ENCODE measurements around the gene ABCC1. TPM values are rescaled to one million over a fixed set of nuclear protein-coding genes. Genes with fewer than 3 reads are reported as not detected.

ABCC1 gene
- total RNA-seq, 1 experiment from 2014 or later: 61.9 TPM

DNA sequence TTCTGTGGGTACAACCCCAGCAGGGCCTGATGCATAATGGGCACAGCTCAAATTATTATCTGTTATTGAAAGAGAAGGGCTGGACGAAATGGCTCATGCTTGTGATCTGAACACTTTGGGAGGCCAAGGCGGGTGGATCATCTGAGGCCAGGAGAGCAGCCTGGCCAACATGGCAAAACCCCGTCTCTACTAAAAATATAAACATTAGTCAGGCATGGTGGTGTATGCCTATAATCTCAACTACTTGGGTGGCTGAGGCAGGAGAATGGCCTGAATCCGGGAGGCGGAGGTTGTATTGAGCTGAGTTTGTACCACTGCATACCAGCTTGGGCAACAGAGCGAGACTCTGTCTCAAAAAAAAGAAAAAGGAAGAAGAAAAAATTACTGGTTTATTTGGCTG, 100.7 kb downstream of the ABCC1 start:
- no peaks in the 10 kb centered on the region for H3K27me3 Mint-ChIP-seq (ENCODE audit: low read depth)
- no peak overlapping the region for H3K4me3 Mint-ChIP-seq
- POLR2A ChIA-PET: no interaction called here
- peaks cover 71% of the 10 kb centered on the region for H3K36me3 Mint-ChIP-seq
- DNase-seq (ENCODE audit: low spot score) (no peak), ATAC-seq (no peak)
- no peak overlapping the region for H3K27ac Mint-ChIP-seq
- H3K9me3 Mint-ChIP-seq: no peaks in the 10 kb centered on the region
- no peaks in the 10 kb centered on the region for H3K4me1 Mint-ChIP-seq
- CTCF ChIA-PET: no interaction called here
- TF ChIP-seq NR2C2 (CRISPR knock-in tag; IDR thresholded peaks at IDR 0.05): no peak
- TF ChIP-seq, protein P1, sequence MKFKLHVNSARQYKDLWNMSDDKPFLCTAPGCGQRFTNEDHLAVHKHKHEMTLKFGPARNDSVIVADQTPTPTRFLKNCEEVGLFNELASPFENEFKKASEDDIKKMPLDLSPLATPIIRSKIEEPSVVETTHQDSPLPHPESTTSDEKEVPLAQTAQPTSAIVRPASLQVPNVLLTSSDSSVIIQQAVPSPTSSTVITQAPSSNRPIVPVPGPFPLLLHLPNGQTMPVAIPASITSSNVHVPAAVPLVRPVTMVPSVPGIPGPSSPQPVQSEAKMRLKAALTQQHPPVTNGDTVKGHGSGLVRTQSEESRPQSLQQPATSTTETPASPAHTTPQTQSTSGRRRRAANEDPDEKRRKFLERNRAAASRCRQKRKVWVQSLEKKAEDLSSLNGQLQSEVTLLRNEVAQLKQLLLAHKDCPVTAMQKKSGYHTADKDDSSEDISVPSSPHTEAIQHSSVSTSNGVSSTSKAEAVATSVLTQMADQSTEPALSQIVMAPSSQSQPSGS (CRISPR knock-in tag; IDR thresholded peaks at IDR 0.05; ENCODE audit: borderline replicate concordance, low read depth): no peak
- TF ChIP-seq ETV6 (CRISPR knock-in tag; IDR thresholded peaks at IDR 0.05): no peak
- TF ChIP-seq, protein P2, sequence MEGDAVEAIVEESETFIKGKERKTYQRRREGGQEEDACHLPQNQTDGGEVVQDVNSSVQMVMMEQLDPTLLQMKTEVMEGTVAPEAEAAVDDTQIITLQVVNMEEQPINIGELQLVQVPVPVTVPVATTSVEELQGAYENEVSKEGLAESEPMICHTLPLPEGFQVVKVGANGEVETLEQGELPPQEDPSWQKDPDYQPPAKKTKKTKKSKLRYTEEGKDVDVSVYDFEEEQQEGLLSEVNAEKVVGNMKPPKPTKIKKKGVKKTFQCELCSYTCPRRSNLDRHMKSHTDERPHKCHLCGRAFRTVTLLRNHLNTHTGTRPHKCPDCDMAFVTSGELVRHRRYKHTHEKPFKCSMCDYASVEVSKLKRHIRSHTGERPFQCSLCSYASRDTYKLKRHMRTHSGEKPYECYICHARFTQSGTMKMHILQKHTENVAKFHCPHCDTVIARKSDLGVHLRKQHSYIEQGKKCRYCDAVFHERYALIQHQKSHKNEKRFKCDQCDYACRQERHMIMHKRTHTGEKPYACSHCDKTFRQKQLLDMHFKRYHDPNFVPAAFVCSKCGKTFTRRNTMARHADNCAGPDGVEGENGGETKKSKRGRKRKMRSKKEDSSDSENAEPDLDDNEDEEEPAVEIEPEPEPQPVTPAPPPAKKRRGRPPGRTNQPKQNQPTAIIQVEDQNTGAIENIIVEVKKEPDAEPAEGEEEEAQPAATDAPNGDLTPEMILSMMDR (IDR thresholded peaks at IDR 0.05): no peak
- TF ChIP-seq JUN (CRISPR knock-in tag; IDR thresholded peaks at IDR 0.05): no peak
- TF ChIP-seq, protein P3, sequence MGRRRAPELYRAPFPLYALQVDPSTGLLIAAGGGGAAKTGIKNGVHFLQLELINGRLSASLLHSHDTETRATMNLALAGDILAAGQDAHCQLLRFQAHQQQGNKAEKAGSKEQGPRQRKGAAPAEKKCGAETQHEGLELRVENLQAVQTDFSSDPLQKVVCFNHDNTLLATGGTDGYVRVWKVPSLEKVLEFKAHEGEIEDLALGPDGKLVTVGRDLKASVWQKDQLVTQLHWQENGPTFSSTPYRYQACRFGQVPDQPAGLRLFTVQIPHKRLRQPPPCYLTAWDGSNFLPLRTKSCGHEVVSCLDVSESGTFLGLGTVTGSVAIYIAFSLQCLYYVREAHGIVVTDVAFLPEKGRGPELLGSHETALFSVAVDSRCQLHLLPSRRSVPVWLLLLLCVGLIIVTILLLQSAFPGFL (CRISPR knock-in tag; IDR thresholded peaks at IDR 0.05; ENCODE audit: borderline replicate concordance): no peak

DNA sequence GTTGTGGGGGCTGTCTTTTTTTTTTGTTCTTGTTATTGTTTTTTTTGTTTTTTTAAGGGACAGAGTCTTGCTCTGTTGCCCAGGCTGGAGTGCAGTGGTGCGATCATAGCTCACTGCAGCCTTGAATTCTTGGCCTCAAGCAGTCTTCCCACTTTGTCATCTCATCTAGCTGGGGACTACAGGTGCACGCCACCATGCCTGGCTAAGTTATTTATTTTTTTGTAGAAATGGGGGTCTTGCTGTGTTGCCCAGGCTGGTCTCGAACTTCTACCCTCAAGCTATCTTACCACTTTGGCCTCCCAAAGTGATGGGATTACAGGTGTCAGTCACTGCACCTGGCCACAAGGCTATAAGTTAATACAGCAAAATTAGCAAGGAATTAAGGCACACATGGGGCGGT, 101.7 kb downstream of the ABCC1 start:
- Mint-ChIP-seq H3K9me3 (no peaks in the 10 kb centered on the region), H3K27ac (no peak overlapping the region), H3K4me3 (no peak overlapping the region), H3K4me1 (no peaks in the 10 kb centered on the region), H3K27me3 (ENCODE audit: low read depth) (no peaks in the 10 kb centered on the region), H3K36me3 (peaks cover 70% of the 10 kb centered on the region)
- ChIA-PET POLR2A (no interaction called here), CTCF (interaction anchor here (1.9 kb wide), 1 partner anchor 176 kb away, joined by 8 read pairs; no protein-coding TSS in a partner anchor)
- ATAC-seq: no peak
- no peak for TF ChIP-seq ZNF263 (CRISPR knock-in tag; IDR thresholded peaks at IDR 0.05; ENCODE audit: low read depth)
- TF ChIP-seq ZNF121 (CRISPR knock-in tag; IDR thresholded peaks at IDR 0.05): 0 out of 2 replicates have a peak, but pooled peaks have one; percentile 28
- no peak for DNase-seq (ENCODE audit: low spot score)

DNA sequence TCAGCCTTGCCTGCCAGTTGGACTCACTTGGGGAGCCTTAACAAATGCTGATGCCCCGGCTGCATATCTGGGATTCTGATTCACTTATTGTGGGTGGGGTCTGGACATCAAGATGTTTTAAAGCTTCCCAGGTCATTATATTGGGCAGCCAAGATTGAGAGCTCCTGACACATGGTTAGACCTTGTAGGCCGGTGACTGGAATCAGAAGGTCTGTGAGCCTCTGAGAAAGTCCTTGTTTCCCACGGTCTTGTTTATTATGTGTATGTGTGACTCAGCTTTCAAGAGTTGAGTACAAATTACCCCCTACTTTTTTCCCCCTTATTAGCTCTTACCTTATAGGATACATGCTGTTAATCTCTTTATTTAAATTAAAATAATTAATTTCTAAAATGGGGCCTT, 103.5 kb downstream of the ABCC1 start:
- ChIA-PET POLR2A (interaction anchor here (0.6 kb wide), 1 partner anchor 163 kb away, joined by 8 read pairs; no protein-coding TSS in a partner anchor), CTCF (no interaction called here)
- no peak for ATAC-seq
- Mint-ChIP-seq H3K27ac (no peak overlapping the region), H3K9me3 (no peaks in the 10 kb centered on the region), H3K4me3 (no peak overlapping the region), H3K4me1 (no peaks in the 10 kb centered on the region), H3K27me3 (ENCODE audit: low read depth) (no peaks in the 10 kb centered on the region), H3K36me3 (peaks cover 74% of the 10 kb centered on the region)
- DNase-seq (ENCODE audit: low spot score): no peak
- TF ChIP-seq, protein P4, sequence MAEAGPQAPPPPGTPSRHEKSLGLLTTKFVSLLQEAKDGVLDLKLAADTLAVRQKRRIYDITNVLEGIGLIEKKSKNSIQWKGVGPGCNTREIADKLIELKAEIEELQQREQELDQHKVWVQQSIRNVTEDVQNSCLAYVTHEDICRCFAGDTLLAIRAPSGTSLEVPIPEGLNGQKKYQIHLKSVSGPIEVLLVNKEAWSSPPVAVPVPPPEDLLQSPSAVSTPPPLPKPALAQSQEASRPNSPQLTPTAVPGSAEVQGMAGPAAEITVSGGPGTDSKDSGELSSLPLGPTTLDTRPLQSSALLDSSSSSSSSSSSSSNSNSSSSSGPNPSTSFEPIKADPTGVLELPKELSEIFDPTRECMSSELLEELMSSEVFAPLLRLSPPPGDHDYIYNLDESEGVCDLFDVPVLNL (CRISPR knock-in tag; IDR thresholded peaks at IDR 0.05; ENCODE audit: borderline replicate concordance, low read depth): no peak
- TF ChIP-seq, protein P5, sequence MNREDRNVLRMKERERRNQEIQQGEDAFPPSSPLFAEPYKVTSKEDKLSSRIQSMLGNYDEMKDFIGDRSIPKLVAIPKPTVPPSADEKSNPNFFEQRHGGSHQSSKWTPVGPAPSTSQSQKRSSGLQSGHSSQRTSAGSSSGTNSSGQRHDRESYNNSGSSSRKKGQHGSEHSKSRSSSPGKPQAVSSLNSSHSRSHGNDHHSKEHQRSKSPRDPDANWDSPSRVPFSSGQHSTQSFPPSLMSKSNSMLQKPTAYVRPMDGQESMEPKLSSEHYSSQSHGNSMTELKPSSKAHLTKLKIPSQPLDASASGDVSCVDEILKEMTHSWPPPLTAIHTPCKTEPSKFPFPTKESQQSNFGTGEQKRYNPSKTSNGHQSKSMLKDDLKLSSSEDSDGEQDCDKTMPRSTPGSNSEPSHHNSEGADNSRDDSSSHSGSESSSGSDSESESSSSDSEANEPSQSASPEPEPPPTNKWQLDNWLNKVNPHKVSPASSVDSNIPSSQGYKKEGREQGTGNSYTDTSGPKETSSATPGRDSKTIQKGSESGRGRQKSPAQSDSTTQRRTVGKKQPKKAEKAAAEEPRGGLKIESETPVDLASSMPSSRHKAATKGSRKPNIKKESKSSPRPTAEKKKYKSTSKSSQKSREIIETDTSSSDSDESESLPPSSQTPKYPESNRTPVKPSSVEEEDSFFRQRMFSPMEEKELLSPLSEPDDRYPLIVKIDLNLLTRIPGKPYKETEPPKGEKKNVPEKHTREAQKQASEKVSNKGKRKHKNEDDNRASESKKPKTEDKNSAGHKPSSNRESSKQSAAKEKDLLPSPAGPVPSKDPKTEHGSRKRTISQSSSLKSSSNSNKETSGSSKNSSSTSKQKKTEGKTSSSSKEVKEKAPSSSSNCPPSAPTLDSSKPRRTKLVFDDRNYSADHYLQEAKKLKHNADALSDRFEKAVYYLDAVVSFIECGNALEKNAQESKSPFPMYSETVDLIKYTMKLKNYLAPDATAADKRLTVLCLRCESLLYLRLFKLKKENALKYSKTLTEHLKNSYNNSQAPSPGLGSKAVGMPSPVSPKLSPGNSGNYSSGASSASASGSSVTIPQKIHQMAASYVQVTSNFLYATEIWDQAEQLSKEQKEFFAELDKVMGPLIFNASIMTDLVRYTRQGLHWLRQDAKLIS (CRISPR knock-in tag; IDR thresholded peaks at IDR 0.05; ENCODE audit: borderline replicate concordance): no peak
- TF ChIP-seq ZNF121 (CRISPR knock-in tag; IDR thresholded peaks at IDR 0.05) (no peak), TCF7 (CRISPR knock-in tag; IDR thresholded peaks at IDR 0.05; ENCODE audit: low read depth) (no peak), NFATC4 (CRISPR knock-in tag; IDR thresholded peaks at IDR 0.05) (no peak)
- TF ChIP-seq, protein P6, sequence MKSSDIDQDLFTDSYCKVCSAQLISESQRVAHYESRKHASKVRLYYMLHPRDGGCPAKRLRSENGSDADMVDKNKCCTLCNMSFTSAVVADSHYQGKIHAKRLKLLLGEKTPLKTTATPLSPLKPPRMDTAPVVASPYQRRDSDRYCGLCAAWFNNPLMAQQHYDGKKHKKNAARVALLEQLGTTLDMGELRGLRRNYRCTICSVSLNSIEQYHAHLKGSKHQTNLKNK (CRISPR knock-in tag; IDR thresholded peaks at IDR 0.05): no peak
- TF ChIP-seq, protein P7, sequence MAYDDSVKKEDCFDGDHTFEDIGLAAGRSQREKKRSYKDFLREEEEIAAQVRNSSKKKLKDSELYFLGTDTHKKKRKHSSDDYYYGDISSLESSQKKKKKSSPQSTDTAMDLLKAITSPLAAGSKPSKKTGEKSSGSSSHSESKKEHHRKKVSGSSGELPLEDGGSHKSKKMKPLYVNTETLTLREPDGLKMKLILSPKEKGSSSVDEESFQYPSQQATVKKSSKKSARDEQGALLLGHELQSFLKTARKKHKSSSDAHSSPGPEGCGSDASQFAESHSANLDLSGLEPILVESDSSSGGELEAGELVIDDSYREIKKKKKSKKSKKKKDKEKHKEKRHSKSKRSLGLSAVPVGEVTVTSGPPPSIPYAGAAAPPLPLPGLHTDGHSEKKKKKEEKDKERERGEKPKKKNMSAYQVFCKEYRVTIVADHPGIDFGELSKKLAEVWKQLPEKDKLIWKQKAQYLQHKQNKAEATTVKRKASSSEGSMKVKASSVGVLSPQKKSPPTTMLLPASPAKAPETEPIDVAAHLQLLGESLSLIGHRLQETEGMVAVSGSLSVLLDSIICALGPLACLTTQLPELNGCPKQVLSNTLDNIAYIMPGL (CRISPR knock-in tag; IDR thresholded peaks at IDR 0.05): no peak

Measured in WTC11 (cell line).